HepG2 (cell line): ENCODE data around the gene STPG4. TPM values are rescaled to one million over a fixed set of nuclear protein-coding genes. Genes with fewer than 3 reads are reported as not detected.

Experiments
- AKAP8 ChIP-seq: sonication (generic); formaldehyde crosslinking; IDR thresholded peaks from 2 replicates; pipeline ENCODE4 v1.5.1; 2020; ENCODE audit warnings: mild to moderate bottlenecking, missing genetic modification reagents
- CBX1 ChIP-seq: IDR thresholded peaks from one replicate; pipeline ENCODE4 v1.6.1; 2016; ENCODE audit warnings: antibody characterized with exemption, low read depth
- EEA1 ChIP-seq: sonication (generic); formaldehyde crosslinking; IDR thresholded peaks from 2 replicates; pipeline ENCODE4 v1.5.1; 2020; ENCODE audit warnings: mild to moderate bottlenecking, missing genetic modification reagents, borderline replicate concordance
- FOXJ3 ChIP-seq: sonication (generic); formaldehyde crosslinking; IDR thresholded peaks from 2 replicates; pipeline ENCODE4 v1.4.0; 2020; ENCODE audit warnings: missing genetic modification reagents, mild to moderate bottlenecking, borderline replicate concordance
- IKZF4 ChIP-seq: sonication (generic); formaldehyde crosslinking; IDR thresholded peaks from 2 replicates; pipeline ENCODE4 v1.5.1; 2020; ENCODE audit warnings: borderline replicate concordance, mild to moderate bottlenecking, low read depth, missing genetic modification reagents; ENCODE audit errors: not compliant biosample characterization
- KLF16 ChIP-seq, 2 experiments: sonication (generic) in 1 of 2; formaldehyde crosslinking in 1 of 2; IDR thresholded peaks; 2 replicates each; pipeline versions ENCODE4 v1.6.1 to v1.8.0; 2016 to 2023; ENCODE audit warnings: missing genetic modification reagents in 2 of 2, missing compliant biosample characterization in 1 of 2
- NCOA1 ChIP-seq: sonication (generic); formaldehyde crosslinking; IDR thresholded peaks from 2 replicates; pipeline ENCODE4 v1.9.0; 2021; ENCODE audit warnings: missing genetic modification reagents
- NCOA2 ChIP-seq: sonication (generic); formaldehyde crosslinking; IDR thresholded peaks from 2 replicates; pipeline ENCODE4 v1.8.0; 2022; ENCODE audit warnings: inconsistent platforms
- NR2F6 ChIP-seq, 2 experiments: IDR thresholded peaks; 2 replicates each; pipeline ENCODE4 v1.6.1; 2016; ENCODE audit warnings: antibody characterized with exemption in 1 of 2, mild to moderate bottlenecking in 1 of 2
- ONECUT2 ChIP-seq: sonication (generic); formaldehyde crosslinking; IDR thresholded peaks from 2 replicates; pipeline ENCODE4 v1.4.0; 2020; ENCODE audit warnings: missing genetic modification reagents
- PITX1 ChIP-seq: sonication (generic); formaldehyde crosslinking; IDR thresholded peaks from 2 replicates; pipeline ENCODE4 v1.5.1; 2020; ENCODE audit warnings: mild to moderate bottlenecking, missing genetic modification reagents
- PLRG1 ChIP-seq: fragments of 450-650 bp; conservative IDR thresholded peaks from 2 replicates; pipeline ENCODE4 v1.6.1; 2016
- SIN3B ChIP-seq: fragments of 150-350 bp; IDR thresholded peaks from 2 replicates; pipeline ENCODE4 v1.6.1; 2014; ENCODE audit warnings: low read length
- ZBTB7A ChIP-seq: sonication (generic); formaldehyde crosslinking; IDR thresholded peaks from 2 replicates; pipeline ENCODE4 v1.8.0; 2022; ENCODE audit warnings: mild to moderate bottlenecking, missing genetic modification reagents
- ZNF101 ChIP-seq: sonication (generic); formaldehyde crosslinking; IDR thresholded peaks from 2 replicates; pipeline ENCODE4 v1.4.0; 2020; ENCODE audit warnings: mild to moderate bottlenecking, low read depth, missing genetic modification reagents, borderline replicate concordance
- ZNF224 ChIP-seq: sonication (generic); formaldehyde crosslinking; IDR thresholded peaks from 2 replicates; pipeline ENCODE4 v1.5.0; 2020; ENCODE audit warnings: mild to moderate bottlenecking, missing genetic modification reagents
- ZNF235 ChIP-seq: sonication (generic); formaldehyde crosslinking; IDR thresholded peaks from 2 replicates; pipeline ENCODE4 v1.8.1; 2023; ENCODE audit warnings: mild to moderate bottlenecking, missing genetic modification reagents, borderline replicate concordance
- ZNF446 ChIP-seq: sonication (generic); formaldehyde crosslinking; IDR thresholded peaks from 2 replicates; pipeline ENCODE4 v1.5.0; 2020; ENCODE audit warnings: mild to moderate bottlenecking, missing genetic modification reagents
- ZNF552 ChIP-seq: sonication (generic); formaldehyde crosslinking; IDR thresholded peaks from 2 replicates; pipeline ENCODE4 v1.9.0; 2022; ENCODE audit warnings: missing genetic modification reagents, mild to moderate bottlenecking, borderline replicate concordance
- ZNF614 ChIP-seq: IDR thresholded peaks from 2 replicates; pipeline ENCODE4 v1.6.1; 2018; ENCODE audit warnings: missing biosample characterization, missing genetic modification reagents, inconsistent platforms, borderline replicate concordance
- ZNF670 ChIP-seq: sonication (generic); formaldehyde crosslinking; IDR thresholded peaks from 2 replicates; pipeline ENCODE4 v1.8.0; 2022; ENCODE audit warnings: mild to moderate bottlenecking, missing genetic modification reagents, borderline replicate concordance
- polyA plus RNA-seq, 8 experiments: library from polyadenylated mRNA; depleted of rRNA in 3 of 8; stranded (reverse) in 7 of 8; unstranded in 1 of 8; fragments of >200 nt; fragmentation: Illumina TruSeq in 4 of 8; extraction: Trizol in 4 of 8; gene quantifications; 2 replicates each; pipeline versions ENCODE4 v1.2.1 to v1.2.3, GENCODE V29; 2011 to 2016; ENCODE audit warnings: low read depth in 4 of 8, missing spikeins in 1 of 8, mixed read lengths in 1 of 8; ENCODE audit not compliant: insufficient read depth in 1 of 8
- total RNA-seq, 5 experiments: library from RNA; depleted of rRNA; stranded (reverse); fragments of >200 nt; fragmentation: Illumina TruSeq; extraction: Trizol; gene quantifications; 2 replicates each; pipeline ENCODE4 v1.2.3, GENCODE V29; 2016; ENCODE audit warnings: low read depth in 1 of 5
- TF ChIP-seq, protein P1 (sequence below): IDR thresholded peaks from 2 replicates; pipeline ENCODE4 v1.6.1; 2018; ENCODE audit warnings: missing genetic modification reagents, mild to moderate bottlenecking, missing compliant biosample characterization
- TF ChIP-seq, protein P2 (sequence below): sonication (generic); IDR thresholded peaks from 2 replicates; pipeline ENCODE4 v1.6.1; 2016; ENCODE audit warnings: low read depth, borderline replicate concordance
- TF ChIP-seq, protein P3 (sequence below): sonication (generic); formaldehyde crosslinking; conservative IDR thresholded peaks from 2 replicates; pipeline ENCODE4 v1.4.0; 2020; ENCODE audit warnings: missing genetic modification reagents
- TF ChIP-seq, protein P4 (sequence below): sonication (generic); formaldehyde crosslinking; IDR thresholded peaks from 2 replicates; pipeline ENCODE4 v1.4.0; 2020; ENCODE audit warnings: mild to moderate bottlenecking, missing genetic modification reagents

Gene STPG4
- total and polyA plus RNA-seq, 2 of the 13 experiments (the other 11 are each of a cell fraction or from before 2014, with no cell fraction given) = 0.11 to 0.15 TPM

DNA sequence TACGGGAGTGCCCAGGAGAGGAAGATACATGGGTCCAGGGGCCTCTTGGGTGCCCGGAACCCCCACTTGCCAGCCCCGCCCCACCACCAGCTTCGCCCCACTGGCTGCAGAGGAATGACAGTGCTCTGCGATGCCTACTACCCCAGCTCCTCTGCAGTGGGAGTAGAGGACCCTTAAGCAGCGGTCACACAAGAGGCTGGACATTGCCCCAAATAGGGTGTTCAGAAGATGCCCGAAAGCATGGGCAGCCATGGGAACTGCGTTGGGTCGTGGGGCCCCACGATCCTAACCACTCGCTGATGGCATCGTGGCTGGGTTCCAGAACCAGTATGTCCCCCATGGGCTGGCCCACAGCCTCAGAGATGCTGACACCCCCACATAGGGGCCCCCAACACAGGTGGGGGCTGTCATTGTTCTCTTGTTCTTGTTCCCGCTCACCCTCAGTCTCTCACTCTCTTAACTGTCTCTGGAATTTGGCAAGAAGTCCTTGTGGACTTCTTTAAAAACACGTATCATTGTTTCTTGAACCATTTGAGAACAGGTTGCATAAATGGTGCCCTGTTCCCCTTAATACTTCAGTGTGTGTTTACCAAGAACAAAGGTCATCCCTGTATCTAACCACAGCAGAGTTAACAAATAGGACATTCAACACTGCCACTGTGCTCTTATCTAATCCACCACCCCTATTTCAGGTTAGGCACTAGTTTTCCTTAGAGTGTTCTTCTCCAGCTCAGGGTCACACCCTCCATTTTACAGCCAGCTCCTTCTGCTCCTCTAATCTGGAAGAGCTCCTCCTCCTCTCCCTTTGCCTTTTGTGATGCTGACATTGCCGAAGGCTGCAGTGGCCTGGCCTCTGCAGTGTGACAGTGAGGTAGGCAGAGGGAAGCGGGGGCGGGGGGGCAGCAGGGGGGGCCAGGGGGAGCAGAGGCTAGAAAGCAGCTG, 76.3 kb downstream of the STPG4 start (continued):
- TF ChIP-seq ZNF614 (CRISPR knock-in tag) (peak; percentile 96), PLRG1 (no peak), ZNF224 (no peak), ZBTB7A (peak; percentile 82; the same call in 1 of the 2 replicates), PITX1 (CRISPR knock-in tag) (peak; percentile 95), ZNF101 (CRISPR knock-in tag) (no peak), KLF16 (CRISPR knock-in tag; IDR thresholded peaks at IDR 0.05) (peak in 1 of 2 experiments; percentile 93; a peak in 2 of 4 replicates), ZNF670 (CRISPR knock-in tag) (no peak), NCOA2 (CRISPR knock-in tag) (peak; percentile 99), NR2F6 (IDR thresholded peaks at IDR 0.05) (peak; percentile 98), NR2F6 (CRISPR knock-in tag; IDR thresholded peaks at IDR 0.05) (peak; percentile 97), FOXJ3 (peak; percentile 98), AKAP8 (no peak), IKZF4 (CRISPR knock-in tag) (no peak), ZNF552 (no peak), ZNF446 (no peak), CBX1 (no peak), NCOA1 (CRISPR knock-in tag) (peak; percentile 65; the same call in 1 of the 2 replicates), SIN3B (no peak), ZNF235 (0 out of 2 replicates have a peak, but pooled peaks have one; percentile 13), EEA1 (CRISPR knock-in tag) (no peak), ONECUT2 (CRISPR knock-in tag) (peak; percentile 43; the same call in 1 of the 2 replicates)
- TF ChIP-seq, protein P1, sequence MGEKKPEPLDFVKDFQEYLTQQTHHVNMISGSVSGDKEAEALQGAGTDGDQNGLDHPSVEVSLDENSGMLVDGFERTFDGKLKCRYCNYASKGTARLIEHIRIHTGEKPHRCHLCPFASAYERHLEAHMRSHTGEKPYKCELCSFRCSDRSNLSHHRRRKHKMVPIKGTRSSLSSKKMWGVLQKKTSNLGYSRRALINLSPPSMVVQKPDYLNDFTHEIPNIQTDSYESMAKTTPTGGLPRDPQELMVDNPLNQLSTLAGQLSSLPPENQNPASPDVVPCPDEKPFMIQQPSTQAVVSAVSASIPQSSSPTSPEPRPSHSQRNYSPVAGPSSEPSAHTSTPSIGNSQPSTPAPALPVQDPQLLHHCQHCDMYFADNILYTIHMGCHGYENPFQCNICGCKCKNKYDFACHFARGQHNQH = peak; percentile 88; the same call in 1 of the 2 replicates
- TF ChIP-seq, protein P2, sequence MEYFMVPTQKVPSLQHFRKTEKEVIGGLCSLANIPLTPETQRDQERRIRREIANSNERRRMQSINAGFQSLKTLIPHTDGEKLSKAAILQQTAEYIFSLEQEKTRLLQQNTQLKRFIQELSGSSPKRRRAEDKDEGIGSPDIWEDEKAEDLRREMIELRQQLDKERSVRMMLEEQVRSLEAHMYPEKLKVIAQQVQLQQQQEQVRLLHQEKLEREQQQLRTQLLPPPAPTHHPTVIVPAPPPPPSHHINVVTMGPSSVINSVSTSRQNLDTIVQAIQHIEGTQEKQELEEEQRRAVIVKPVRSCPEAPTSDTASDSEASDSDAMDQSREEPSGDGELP = peak; percentile 75; the same call in 1 of the 2 replicates
- TF ChIP-seq, protein P3, sequence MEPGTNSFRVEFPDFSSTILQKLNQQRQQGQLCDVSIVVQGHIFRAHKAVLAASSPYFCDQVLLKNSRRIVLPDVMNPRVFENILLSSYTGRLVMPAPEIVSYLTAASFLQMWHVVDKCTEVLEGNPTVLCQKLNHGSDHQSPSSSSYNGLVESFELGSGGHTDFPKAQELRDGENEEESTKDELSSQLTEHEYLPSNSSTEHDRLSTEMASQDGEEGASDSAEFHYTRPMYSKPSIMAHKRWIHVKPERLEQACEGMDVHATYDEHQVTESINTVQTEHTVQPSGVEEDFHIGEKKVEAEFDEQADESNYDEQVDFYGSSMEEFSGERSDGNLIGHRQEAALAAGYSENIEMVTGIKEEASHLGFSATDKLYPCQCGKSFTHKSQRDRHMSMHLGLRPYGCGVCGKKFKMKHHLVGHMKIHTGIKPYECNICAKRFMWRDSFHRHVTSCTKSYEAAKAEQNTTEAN (CRISPR knock-in tag) = peak; percentile 86
- TF ChIP-seq, protein P4, sequence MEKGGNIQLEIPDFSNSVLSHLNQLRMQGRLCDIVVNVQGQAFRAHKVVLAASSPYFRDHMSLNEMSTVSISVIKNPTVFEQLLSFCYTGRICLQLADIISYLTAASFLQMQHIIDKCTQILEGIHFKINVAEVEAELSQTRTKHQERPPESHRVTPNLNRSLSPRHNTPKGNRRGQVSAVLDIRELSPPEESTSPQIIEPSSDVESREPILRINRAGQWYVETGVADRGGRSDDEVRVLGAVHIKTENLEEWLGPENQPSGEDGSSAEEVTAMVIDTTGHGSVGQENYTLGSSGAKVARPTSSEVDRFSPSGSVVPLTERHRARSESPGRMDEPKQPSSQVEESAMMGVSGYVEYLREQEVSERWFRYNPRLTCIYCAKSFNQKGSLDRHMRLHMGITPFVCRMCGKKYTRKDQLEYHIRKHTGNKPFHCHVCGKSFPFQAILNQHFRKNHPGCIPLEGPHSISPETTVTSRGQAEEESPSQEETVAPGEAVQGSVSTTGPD = peak; percentile 90
